GM19043 (cell line): ENCODE data around the gene ZNF205.
"Not testable (repeated sequence)": the region's sequence is repeated elsewhere in the genome, so short reads cannot be mapped to it uniquely, and the experiment has no call there.

ENCODE experiments used
- ATAC-seq: cut with Tn5 transposase; IDR thresholded peaks from one replicate; pipeline ENCODE4 v1.9.1; 2021; ENCODE audit warnings: low read depth; ENCODE audit not compliant: unreplicated experiment

The ZNF205 gene

GRCh38 chr16:3165111-3165822, 52.9 kb downstream of the ZNF205 start:
- no peak for ATAC-seq

- no peak for ATAC-seq
Observed at GRCh38 chr16:3166505-3166886, 54.1 kb downstream of the ZNF205 start.

- ATAC-seq, result not testable (repeated sequence)
Observed at GRCh38 chr16:3168729-3169128, 56.3 kb downstream of the ZNF205 start.
